Measurements from ENCODE around the gene PSMG4.

DNA sequence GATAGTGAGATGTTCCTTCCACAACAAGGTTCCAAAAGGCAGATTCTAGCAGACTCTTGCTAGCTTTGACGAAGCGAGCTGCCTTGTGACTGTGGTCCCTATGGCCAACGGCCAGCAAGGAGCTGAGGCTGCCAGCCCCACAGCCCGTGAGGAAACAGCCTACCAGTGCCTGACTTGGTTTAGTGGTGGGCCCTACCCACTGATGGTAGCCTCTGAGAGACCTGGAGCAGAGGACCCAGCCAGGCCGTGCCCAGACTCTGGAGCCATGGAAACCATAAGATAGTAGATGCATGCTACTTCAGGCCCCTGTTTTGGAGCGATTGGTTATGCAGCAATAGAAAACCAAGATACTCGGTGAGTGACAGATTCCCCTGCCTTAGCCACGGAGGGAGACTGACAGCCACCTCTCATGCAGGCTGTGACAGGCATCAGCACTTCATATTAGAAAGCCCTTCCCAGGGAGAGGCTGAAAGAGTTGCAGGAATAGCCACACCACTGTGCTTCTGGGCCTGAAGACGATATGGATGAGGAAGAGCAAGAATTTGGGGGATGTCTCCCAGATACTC, 19.2 kb downstream of the PSMG4 start:
- no peak for TF ChIP-seq MYC (IDR thresholded peaks at IDR 0.05; ENCODE audit: borderline replicate concordance, low read length)
- TF ChIP-seq, protein P1, sequence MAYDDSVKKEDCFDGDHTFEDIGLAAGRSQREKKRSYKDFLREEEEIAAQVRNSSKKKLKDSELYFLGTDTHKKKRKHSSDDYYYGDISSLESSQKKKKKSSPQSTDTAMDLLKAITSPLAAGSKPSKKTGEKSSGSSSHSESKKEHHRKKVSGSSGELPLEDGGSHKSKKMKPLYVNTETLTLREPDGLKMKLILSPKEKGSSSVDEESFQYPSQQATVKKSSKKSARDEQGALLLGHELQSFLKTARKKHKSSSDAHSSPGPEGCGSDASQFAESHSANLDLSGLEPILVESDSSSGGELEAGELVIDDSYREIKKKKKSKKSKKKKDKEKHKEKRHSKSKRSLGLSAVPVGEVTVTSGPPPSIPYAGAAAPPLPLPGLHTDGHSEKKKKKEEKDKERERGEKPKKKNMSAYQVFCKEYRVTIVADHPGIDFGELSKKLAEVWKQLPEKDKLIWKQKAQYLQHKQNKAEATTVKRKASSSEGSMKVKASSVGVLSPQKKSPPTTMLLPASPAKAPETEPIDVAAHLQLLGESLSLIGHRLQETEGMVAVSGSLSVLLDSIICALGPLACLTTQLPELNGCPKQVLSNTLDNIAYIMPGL (CRISPR knock-in tag; IDR thresholded peaks at IDR 0.05; ENCODE audit: borderline replicate concordance): no peak
- TF ChIP-seq POLR2A (IDR thresholded peaks at IDR 0.05; ENCODE audit: low read length): no peak
- TF ChIP-seq, protein P2, sequence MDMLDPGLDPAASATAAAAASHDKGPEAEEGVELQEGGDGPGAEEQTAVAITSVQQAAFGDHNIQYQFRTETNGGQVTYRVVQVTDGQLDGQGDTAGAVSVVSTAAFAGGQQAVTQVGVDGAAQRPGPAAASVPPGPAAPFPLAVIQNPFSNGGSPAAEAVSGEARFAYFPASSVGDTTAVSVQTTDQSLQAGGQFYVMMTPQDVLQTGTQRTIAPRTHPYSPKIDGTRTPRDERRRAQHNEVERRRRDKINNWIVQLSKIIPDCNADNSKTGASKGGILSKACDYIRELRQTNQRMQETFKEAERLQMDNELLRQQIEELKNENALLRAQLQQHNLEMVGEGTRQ (IDR thresholded peaks at IDR 0.05): no peak
- no peak for TF ChIP-seq HOXA7 (CRISPR knock-in tag; IDR thresholded peaks at IDR 0.05)
- TF ChIP-seq, protein P3, sequence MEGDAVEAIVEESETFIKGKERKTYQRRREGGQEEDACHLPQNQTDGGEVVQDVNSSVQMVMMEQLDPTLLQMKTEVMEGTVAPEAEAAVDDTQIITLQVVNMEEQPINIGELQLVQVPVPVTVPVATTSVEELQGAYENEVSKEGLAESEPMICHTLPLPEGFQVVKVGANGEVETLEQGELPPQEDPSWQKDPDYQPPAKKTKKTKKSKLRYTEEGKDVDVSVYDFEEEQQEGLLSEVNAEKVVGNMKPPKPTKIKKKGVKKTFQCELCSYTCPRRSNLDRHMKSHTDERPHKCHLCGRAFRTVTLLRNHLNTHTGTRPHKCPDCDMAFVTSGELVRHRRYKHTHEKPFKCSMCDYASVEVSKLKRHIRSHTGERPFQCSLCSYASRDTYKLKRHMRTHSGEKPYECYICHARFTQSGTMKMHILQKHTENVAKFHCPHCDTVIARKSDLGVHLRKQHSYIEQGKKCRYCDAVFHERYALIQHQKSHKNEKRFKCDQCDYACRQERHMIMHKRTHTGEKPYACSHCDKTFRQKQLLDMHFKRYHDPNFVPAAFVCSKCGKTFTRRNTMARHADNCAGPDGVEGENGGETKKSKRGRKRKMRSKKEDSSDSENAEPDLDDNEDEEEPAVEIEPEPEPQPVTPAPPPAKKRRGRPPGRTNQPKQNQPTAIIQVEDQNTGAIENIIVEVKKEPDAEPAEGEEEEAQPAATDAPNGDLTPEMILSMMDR (IDR thresholded peaks at IDR 0.05): no peak
- no peak for TF ChIP-seq SMC3 (IDR thresholded peaks at IDR 0.05)
- TF ChIP-seq MAZ (IDR thresholded peaks at IDR 0.05; ENCODE audit: borderline replicate concordance, low read depth, low read length): no peak
- no peak for TF ChIP-seq CEBPB (IDR thresholded peaks at IDR 0.05)
- no peak for TF ChIP-seq EHMT2 (IDR thresholded peaks at IDR 0.05; ENCODE audit: low read depth)
- no peak for TF ChIP-seq NR3C1 (IDR thresholded peaks at IDR 0.05)
- TF ChIP-seq EP300 (IDR thresholded peaks at IDR 0.05): no peak
- TF ChIP-seq, protein P4, sequence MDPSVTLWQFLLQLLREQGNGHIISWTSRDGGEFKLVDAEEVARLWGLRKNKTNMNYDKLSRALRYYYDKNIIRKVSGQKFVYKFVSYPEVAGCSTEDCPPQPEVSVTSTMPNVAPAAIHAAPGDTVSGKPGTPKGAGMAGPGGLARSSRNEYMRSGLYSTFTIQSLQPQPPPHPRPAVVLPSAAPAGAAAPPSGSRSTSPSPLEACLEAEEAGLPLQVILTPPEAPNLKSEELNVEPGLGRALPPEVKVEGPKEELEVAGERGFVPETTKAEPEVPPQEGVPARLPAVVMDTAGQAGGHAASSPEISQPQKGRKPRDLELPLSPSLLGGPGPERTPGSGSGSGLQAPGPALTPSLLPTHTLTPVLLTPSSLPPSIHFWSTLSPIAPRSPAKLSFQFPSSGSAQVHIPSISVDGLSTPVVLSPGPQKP (IDR thresholded peaks at IDR 0.05; ENCODE audit: low read depth, low read length): no peak
- no peak for TF ChIP-seq RARB (CRISPR knock-in tag; IDR thresholded peaks at IDR 0.05)

Measured in A549 (cell line).